ENCODE data around the gene RPL41.

- TF ChIP-seq CTCF (IDR thresholded peaks at IDR 0.05) (no peak), ZFX (IDR thresholded peaks at IDR 0.05; ENCODE audit: borderline replicate concordance) (no peak)
These were observed 48.9 kb downstream of the RPL41 start for GRCh38 chr12:56165369-56165768.

Measured in 22Rv1 (cell line).